CD4-positive, alpha-beta T cell treated with Interleukin-6 at 100 ng/mL for 8 hours (primary cell): ENCODE measurements around the gene DCLK1.

Source experiments
- DNase-seq: peaks from one replicate; pipeline ENCODE4 v3.0.0-alpha.2; 2020; ENCODE audit warnings: mixed read lengths, low spot score

DCLK1 gene

DNA sequence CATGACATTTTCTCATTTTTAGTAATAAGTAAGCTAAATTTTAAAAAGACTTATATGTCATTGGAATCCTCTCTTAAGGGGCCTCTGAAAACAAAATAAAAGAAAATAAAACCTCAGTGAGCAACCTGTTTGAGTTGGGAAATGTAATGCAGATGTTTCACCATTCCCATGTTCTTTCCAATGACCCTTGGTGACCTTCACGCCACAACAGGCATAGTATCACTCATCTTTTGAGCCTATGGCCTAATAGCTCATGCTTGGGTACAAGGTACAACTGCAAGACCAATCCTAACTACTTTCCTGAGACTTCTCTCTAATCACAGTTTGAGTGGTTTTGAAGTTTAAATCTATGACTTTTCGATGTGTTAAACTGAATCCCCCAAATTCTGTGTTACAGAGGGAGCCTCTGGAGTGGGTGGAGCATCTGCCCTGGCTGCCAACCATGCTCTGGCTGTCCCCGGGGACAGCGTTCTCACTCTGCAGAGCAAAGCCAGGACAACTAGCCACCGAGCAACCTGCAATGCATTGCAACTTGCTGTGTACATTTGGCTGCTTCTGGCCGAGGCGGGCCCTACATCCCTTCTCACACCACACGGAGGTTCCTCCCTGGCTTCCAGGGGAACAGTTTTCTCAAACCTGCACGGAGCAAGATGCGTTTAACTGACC is 346.8 kb downstream of the DCLK1 start:
- DNase-seq, result no peak

DNA sequence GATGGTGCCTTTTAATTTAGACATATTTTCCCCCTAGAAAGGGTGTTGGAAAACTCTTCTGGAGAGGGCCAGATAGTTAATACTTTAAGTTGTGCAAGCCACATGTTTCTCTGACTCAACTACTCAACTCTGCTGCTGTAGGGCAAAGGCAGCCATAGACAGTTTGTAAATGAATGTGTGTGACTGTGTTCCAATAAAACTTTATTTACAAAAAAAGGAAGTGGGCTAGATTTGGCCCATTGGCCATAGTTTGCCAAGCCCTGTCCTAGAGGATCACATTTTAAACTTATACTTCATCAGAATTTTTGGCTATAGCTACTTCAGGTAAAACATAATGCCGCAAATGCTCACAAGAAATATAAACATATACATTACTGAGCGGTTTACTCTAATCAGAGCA is 348.4 kb downstream of the DCLK1 start:
- no peak for DNase-seq

DNA sequence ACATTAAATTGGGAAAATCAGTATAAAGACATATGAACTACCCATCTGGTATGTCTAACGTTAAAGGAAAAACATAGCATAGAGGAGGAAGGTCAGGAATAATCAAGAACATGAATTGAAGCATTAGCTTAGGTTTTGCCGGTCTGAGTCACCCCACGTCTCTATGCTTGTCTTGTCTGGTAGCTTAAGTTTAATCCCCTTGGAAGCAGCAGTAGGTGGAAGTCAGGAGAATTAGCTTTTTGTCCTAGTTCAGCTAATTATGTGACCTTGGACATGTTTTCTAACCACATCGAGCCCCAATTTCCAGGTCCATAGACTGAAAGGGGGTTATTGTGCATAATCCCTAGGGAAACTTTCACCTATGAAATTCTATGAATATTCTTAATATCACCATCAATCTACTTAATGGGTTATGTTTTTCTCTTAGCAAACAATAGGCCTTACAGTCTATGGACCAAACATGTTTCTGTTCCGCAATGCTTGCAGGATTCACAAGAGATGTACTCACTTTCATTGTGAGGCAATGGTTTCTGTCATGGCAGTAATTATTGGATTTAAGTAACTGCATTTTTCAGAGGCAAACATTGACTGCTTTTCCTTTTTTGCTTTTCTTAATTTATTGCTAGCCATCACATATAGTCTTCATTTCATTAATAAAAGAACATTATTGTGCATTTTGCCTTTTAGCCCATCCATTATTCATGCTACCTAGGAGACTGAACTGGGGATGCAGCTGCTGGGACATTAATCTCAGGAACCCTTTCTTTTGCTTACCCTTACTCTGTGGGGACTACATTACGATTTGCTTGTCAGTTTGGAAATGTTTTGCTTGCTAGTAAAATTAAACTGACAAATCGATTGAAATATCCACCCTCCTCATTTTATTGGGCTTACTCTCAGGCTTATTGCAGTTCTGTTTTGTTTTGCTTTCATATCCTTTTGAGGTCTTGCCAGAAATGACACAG is 349.9 kb downstream of the DCLK1 start:
- no peak for DNase-seq

DNA sequence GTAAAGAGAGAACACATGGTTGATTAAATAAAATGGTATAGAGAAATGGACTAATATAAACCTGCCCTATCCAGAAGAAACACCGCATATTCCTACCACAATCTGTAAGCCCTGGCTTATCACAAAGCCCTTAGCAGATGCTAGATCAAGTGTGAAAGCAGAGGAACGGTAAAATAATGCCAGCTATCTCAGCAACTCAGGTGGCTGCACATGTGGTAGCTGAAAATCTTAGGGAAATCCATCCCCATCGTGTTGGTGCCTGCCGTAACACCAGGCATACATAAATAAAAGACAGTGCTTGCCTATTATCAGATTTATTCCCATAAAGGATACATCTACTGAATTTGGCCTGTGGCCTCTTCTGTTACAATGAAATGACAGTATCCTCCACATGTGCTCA is 350.6 kb downstream of the DCLK1 start:
- DNase-seq, result no peak

DNA sequence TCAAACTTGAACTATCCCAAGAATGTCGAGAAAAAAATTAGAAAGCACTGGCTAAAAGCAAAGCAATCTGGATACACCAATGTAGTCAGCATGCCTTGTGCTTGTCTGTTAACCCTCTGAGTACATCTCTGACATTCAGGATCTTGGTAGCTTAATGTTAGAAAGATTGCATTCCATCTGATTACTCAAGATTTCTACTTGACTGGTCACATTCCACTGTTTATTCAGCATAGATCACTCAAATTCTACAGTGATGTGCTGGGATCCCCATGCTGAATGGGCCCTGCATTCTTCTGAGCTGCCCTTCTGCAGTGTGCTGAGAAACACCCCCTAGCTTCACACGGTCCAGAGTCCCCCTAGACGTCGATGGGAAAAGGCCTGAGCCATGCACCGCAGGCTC is 359.3 kb downstream of the DCLK1 start:
- no peak for DNase-seq

DNA sequence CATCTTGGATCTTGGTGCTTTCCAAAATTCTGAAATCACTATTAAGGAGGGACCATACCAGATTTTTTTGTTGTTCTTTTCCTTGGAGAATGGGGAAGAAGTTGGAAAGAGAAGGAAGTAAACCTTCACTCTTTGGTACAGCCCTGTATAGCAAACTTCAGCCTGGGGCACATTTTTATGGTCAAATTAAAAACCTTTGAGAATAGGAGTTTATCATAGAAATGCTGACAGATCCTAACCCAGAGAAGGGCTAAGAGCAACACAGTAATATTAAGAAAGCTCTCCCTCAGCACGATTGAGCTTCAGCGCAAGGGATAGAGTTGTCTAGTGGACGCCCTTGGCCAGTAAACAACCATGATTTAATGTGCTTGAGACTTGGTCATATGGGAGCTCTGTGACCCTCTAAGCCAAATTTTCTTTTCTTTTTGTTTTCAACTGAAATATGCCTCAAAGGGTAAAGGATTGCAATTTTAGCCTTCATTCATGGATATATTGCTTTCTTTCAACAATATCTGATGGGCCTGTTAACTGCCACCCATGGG is 360.4 kb downstream of the DCLK1 start:
- DNase-seq, result no peak

DNA sequence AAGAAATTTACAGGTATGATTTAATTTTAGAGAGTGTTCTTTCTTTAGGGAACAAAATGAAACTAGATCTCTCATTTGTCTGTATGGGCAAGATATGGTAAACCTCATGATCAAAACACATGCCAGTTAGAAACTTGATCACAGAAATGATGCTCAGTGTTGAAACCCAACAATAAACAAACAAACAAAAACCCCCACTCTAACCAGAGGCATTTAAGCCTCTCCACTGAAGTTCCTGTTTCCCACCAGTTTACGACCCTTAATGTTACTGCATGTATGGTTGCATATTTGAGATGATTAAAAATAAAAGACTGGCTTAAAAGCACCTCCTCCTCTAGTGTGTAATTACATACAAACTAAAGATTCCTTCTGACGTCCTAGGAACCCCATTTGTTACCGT is 361.4 kb downstream of the DCLK1 start:
- no peak for DNase-seq

DNA sequence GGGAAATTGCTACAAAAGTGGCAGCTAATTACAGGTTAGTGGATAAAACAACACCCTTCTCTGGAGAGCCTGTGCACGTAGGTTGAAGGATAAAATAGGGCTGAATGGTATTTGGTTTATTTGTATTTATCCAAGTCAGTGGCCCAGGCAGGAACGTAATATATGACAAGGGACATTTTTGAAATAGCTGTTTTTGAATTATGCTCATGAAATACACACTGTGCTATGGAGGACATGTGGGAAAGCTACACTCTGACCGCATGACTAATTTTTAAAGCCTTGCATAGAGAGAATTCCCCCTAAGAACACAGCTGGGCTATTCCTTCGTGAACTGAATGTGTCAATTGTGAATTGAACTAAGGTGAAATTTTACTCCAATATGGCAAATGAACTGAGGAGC is 362.6 kb downstream of the DCLK1 start:
- no peak for DNase-seq

DNA sequence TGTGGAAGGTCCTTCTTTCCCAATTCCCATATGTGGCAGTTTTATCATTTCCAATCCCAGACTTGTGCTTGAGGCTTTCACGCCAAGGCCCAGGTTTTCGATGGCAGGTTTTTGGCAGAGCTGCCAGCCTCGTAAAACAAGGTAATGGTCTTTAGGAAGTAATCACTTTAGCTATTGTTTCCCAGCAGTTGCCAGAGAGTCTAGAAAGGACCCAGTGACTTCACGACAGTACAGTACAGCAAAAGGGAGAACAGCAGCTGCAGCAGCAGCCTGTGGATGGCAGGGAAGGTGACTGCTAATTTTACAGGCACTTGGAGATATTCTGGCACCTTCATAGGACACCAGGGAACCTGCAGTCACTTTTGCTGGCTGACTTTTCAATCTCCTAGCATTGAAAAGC is 363.1 kb downstream of the DCLK1 start:
- DNase-seq, result no peak

DNA sequence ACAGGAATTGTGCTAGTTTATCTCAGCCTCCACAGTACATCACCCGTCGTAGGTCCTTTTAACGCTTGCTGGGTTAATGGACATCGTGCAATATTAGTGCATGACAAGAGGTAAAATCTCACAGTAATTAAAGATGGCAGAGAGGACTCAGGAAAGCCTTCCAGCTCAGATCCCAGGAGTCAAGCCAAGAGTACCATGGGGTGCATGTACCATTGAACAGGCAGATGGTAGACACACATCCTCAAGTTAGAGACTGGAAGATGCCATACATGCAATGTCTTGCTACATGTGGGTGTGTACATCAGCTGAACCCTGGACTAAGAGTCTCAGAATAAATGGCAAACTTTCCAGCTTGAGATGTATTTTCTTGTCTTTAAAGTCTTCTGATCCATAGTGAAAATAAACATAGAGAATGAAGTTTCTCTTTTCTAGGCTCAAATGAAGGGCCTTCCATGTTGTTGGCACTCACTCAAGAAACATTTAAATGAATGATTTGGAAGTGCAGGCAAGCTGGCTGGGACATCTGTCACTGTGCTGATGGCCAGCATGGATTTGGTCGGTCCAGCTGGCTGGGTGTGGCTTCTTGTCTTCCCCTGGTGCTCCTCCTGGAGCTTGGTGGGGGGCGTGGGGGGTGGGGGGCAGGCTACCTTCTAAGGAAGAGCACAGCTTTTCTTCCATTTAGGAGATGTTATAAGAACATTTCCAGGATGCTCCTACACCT is 363.8 kb downstream of the DCLK1 start:
- DNase-seq, result no peak

DNA sequence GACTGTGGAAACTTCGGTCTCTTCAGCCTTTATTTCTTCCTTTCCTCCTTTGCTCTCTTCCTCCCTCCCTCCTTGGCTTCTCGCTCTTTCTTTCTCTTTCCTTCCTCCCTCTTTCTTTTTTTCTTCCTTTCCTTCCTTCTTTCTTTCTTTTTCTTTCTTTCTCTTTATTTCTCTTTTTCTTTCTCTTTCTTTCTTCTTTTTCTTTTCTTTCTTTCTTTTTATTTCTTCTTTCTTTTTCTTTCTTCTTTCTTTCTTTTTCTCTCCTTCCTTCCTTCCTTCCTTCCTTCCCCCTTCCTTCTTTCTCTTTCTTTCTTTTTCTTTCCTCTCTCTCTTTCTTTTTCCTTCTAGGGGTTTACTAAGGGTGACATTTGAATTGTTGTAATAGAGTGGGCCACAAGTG is 364.5 kb downstream of the DCLK1 start:
- no peak for DNase-seq

DNA sequence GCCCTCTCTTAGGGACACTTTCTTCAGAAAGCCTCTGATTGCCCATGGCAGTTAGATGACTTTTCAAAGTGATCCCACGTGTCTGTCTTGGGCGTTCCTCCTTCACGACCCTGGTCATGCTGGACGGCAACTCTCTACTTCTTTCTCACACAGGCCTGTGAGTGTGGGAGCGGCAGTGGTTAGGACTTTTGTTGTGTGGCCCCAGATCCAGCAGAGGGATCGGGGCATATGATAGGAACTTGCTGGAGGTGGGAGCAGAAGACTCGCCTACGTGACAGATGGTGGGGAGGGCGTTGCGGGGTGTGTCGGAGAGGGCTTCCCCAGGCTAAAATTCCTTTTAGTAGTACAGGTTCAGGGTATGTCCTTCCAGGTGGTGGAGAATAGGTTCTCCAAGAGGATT is 365.2 kb downstream of the DCLK1 start:
- DNase-seq, result no peak

DNA sequence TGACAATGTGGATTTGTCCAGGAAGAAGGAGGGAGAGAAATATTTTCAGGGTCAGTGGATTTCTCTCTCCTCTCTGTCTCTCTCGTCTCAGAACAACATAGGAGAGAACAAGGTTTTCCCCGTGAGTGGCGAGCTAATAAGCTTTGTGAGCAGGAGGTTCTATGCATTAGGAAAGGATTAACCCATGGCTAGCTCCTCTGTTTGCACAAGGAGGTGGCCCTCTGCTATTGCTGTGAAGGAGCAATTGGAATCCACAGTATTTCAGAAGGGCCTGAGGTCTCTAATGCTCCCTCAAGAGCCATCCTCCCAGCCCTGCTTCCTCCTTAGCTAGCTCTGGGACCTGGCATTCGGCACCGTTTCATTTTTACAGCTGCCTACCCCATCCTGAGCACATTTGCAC is 365.8 kb downstream of the DCLK1 start:
- no peak for DNase-seq

DNA sequence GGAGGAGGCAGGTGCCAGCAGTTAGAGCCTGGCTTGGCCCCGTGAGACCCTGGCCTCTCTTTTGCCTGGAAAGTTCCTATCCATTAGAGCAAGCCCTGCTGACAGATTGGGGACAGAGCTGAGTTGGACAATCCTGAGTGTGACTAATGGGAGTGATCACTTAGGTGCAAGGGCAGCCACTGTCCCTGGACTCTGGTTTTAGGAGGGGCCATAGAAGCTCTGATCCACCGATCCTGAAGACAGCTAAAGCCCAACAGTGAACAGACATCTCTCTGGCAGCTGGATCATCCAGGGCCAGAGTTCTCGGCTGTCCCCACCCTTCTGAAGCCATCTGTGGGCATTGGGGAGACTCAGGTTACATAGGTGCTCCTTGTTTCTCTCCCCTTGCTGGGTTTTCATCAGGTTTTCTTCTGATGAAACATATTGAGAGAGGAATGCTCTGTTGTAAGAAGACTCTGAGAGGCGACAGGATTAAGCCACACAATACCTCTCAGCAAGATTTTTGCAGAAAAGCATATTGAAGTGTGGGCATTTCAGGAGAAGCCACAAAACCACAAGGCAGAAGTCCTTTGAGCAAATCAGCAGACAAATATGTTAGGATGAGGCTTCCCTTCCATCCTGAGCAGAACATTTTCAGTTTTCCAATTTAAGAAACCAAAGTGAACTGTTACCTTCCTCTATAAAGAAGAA is 366.7 kb downstream of the DCLK1 start:
- no peak for DNase-seq

DNA sequence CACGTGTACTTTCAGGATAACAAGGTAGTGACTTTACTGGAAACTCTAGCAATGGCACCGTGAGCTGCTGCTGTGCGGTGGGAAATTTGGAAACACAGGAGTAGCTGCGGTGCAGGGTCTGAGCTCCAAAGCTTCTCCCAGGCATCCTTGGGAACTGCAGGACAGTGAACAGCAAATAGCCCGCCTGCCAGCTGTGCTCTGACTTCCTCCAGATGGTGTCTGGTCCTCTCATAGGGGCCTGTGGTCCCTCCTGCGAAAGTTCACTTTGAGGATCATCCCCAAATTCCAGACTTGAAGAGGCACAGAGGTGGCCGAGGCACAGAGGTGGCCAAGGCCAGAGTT is 367.4 kb downstream of the DCLK1 start:
- DNase-seq, result no peak

DNA sequence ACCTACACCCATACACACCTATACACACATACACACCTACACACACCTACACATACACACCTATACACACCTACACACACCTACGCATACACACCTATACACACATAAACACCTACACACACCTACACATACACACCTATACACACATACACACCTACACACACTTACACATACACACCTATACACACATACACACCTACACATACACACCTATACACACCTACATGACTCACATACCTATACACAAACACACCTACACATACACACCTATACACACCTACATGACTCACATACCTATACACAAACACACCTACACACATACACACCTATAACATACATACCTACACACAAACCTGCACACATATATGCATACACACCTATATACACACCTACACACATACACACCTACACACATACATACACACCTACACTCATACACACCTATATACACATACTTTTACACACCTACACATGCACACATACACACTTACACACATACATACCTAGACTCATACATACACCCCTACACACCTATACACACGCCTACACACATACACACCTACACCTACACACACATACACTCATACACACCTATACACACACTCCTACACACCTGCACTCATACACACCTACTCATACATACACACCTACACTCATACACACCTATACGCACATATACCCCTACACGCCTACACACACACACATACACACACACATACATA is 368.0 kb downstream of the DCLK1 start:
- no peak for DNase-seq

DNA sequence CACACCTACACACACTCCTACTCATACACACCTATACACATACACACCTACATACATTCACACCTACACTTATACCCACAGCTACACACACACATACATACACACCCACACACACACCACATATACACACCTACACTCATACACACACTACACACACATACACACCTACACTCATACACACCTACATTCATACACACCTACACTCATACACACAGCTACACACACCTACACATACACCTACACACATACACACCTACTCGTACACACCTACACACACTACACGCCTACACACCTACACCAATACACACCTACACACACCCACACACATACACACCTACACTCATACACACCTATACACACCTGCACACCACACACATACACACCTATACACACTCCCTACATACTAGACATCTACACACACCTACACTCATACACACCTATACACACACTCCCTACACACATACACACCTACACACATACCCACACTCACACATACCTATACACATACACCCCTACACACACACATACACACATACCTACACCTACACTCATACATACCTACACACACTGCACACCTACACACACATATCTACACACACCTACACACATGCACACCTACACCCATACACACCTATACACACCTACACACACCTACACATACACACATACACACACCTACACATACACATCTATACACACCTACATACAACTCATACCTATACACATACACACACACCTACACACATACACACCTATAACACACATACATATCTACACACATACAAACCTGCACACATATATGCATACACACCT is 369.5 kb downstream of the DCLK1 start:
- DNase-seq, result no peak

DNA sequence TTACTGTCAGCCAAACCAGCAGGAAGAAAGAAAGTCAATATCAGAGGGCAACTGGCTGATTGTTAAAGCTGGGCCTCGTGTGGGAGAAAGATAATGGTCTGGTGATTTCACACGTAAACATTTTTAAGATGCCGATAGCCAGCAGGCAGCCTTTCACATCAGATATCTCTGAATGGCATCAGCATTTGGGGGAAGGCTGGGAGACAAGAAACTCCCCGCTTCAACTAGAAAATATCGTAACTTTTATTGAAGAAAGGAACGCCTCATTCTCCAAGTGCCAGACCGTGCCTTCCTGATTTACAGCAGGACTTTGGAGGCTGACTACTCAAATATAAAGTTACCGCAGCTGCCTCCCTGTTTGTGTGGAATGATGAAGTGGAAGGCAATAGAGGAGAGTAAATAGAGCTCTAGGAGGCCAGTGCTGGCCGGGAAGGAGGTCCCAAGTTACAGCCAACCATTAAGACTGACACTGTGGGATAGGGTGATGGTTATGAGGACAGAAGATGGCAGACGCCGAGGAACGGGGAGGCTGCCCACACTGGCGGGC is 370.4 kb downstream of the DCLK1 start:
- no peak for DNase-seq

DNA sequence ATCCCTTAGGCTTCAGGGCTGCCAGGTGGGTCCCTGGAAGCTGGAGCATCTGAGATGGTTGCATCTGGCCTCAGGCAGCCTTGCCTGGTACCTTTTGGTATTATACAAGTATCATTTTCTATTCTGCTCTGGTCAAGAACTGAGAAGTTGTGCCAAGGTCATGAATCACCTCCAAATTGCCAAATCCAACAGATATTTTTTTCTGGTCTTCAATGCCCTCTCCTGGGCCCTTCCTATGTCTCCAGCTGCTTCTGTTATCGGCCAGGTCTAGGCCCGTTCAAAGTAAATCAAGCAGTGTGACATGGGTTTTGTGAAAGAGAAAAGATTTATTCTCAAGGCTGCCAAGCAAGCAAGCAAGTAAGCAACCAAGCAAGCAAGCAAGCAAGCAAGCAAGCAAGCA is 383.6 kb downstream of the DCLK1 start:
- no peak for DNase-seq

DNA sequence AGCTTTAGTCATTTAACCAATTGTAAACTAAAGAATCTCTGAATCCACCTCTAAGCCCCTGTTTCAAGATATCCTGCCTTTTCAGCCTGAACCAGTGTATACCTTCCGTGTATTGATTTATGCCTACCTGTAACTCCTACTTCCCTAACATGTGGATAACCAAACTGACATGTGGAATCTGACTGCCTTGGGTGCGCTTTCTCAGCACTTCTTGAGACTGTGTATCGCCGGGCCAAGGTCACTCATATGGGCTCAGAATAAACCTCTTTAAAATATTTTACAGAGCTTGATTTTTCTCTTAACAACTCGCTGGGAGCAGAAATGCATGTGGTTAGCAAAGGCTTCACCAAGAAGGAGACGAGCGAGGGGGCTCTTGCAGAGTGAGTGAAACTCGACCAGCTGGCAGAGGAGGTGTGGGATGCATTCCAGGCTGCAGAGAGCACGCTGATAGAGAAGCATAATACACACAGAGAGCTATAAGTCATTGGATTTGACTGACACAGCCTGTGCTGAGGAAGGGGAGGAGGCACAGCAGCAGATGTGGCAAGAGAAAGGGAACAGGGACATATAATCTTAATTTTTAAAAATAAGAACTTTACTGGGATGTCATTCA is 386.5 kb downstream of the DCLK1 start:
- no peak for DNase-seq
